Measurements from ENCODE around the gene GALNT17.

The GALNT17 gene

GRCh38 chr7:71404726-71405345 lies 272.9 kb downstream of the GALNT17 start:
- H3K27ac ChIP-seq, result no peak overlapping the region
- peaks cover 28% of the 10 kb centered on the region; the same call in 1 of the 2 replicates for H3K36me3 ChIP-seq (ENCODE audit: insufficient read depth, low read length)
- no peak overlapping the region for H3K4me3 ChIP-seq
- no peak overlapping the region for H3K9ac ChIP-seq (ENCODE audit: insufficient read length)
- peaks cover 5% of the 10 kb centered on the region; the same call in 1 of the 2 replicates for H3K9me3 ChIP-seq (ENCODE audit: low read depth, low read length)
- DNase-seq (ENCODE audit: low read depth, low spot score), result no peak
- TF ChIP-seq POLR2AphosphoS5 (IDR thresholded peaks at IDR 0.05; ENCODE audit: borderline replicate concordance, low read depth, low read length), result no peak
- TF ChIP-seq FOXP2 (optimal IDR thresholded peaks at IDR 0.05; ENCODE audit: control extremely low read depth, extremely low read length, insufficient read depth), result no peak
- no peak for TF ChIP-seq EZH2 (IDR thresholded peaks at IDR 0.05)

GRCh38 chr7:71408271-71408670 lies 276.3 kb downstream of the GALNT17 start:
- no peak overlapping the region for H3K9ac ChIP-seq (ENCODE audit: insufficient read length)
- H3K4me3 ChIP-seq, result no peak overlapping the region
- TF ChIP-seq FOXP2 (optimal IDR thresholded peaks at IDR 0.05; ENCODE audit: control extremely low read depth, extremely low read length, insufficient read depth), result no peak
- TF ChIP-seq EZH2 (IDR thresholded peaks at IDR 0.05), result no peak
- TF ChIP-seq POLR2AphosphoS5 (IDR thresholded peaks at IDR 0.05; ENCODE audit: borderline replicate concordance, low read depth, low read length), result no peak
- H3K36me3 ChIP-seq (ENCODE audit: insufficient read depth, low read length), result peaks cover 15% of the 10 kb centered on the region; the same call in 1 of the 2 replicates
- H3K27ac ChIP-seq, result no peak overlapping the region
- H3K9me3 ChIP-seq (ENCODE audit: low read depth, low read length), result peaks cover 5% of the 10 kb centered on the region; the same call in 1 of the 2 replicates
- DNase-seq (ENCODE audit: low read depth, low spot score), result no peak

- no peak for DNase-seq (ENCODE audit: low read depth, low spot score)
- Histone ChIP-seq H3K4me3 (no peak overlapping the region), H3K9me3 (ENCODE audit: low read depth, low read length) (peaks cover 5% of the 10 kb centered on the region; the same call in 1 of the 2 replicates), H3K36me3 (ENCODE audit: insufficient read depth, low read length) (peaks cover 3% of the 10 kb centered on the region; the same call in 1 of the 2 replicates), H3K9ac (ENCODE audit: insufficient read length) (no peak overlapping the region), H3K27ac (no peak overlapping the region)
- TF ChIP-seq POLR2AphosphoS5 (IDR thresholded peaks at IDR 0.05; ENCODE audit: borderline replicate concordance, low read depth, low read length) (no peak), EZH2 (IDR thresholded peaks at IDR 0.05) (no peak), FOXP2 (optimal IDR thresholded peaks at IDR 0.05; ENCODE audit: control extremely low read depth, extremely low read length, insufficient read depth) (no peak)
Observed at GRCh38 chr7:71409550-71410157, 277.7 kb downstream of the GALNT17 start.

GRCh38 chr7:71411475-71411874 lies 279.5 kb downstream of the GALNT17 start:
- no peak overlapping the region for H3K9ac ChIP-seq (ENCODE audit: insufficient read length)
- no peak overlapping the region for H3K4me3 ChIP-seq
- H3K9me3 ChIP-seq (ENCODE audit: low read depth, low read length), result peaks cover 5% of the 10 kb centered on the region; the same call in 1 of the 2 replicates
- H3K27ac ChIP-seq, result no peak overlapping the region
- H3K36me3 ChIP-seq (ENCODE audit: insufficient read depth, low read length), result peaks cover 12% of the 10 kb centered on the region; the same call in 1 of the 2 replicates
- DNase-seq (ENCODE audit: low read depth, low spot score), result no peak
- TF ChIP-seq FOXP2 (optimal IDR thresholded peaks at IDR 0.05; ENCODE audit: control extremely low read depth, extremely low read length, insufficient read depth) (no peak), EZH2 (IDR thresholded peaks at IDR 0.05) (no peak), POLR2AphosphoS5 (IDR thresholded peaks at IDR 0.05; ENCODE audit: borderline replicate concordance, low read depth, low read length) (no peak)

- Histone ChIP-seq H3K9me3 (ENCODE audit: low read depth, low read length) (peaks cover 1% of the 10 kb centered on the region; the same call in 1 of the 2 replicates), H3K27ac (no peak overlapping the region), H3K36me3 (ENCODE audit: insufficient read depth, low read length) (peaks cover 23% of the 10 kb centered on the region), H3K4me3 (no peak overlapping the region), H3K9ac (ENCODE audit: insufficient read length) (no peak overlapping the region)
- TF ChIP-seq POLR2AphosphoS5 (IDR thresholded peaks at IDR 0.05; ENCODE audit: borderline replicate concordance, low read depth, low read length) (no peak), EZH2 (IDR thresholded peaks at IDR 0.05) (no peak), FOXP2 (optimal IDR thresholded peaks at IDR 0.05; ENCODE audit: control extremely low read depth, extremely low read length, insufficient read depth) (no peak)
- peak; percentile 34 for DNase-seq (ENCODE audit: low read depth, low spot score)
Observed at GRCh38 chr7:71414490-71414889, 282.5 kb downstream of the GALNT17 start.

GRCh38 chr7:71419546-71420337 lies 287.8 kb downstream of the GALNT17 start:
- no peaks in the 10 kb centered on the region for H3K9me3 ChIP-seq (ENCODE audit: low read depth, low read length)
- H3K36me3 ChIP-seq (ENCODE audit: insufficient read depth, low read length), result peaks cover 41% of the 10 kb centered on the region
- TF ChIP-seq FOXP2 (optimal IDR thresholded peaks at IDR 0.05; ENCODE audit: control extremely low read depth, extremely low read length, insufficient read depth), result no peak
- TF ChIP-seq EZH2 (IDR thresholded peaks at IDR 0.05), result no peak
- TF ChIP-seq POLR2AphosphoS5 (IDR thresholded peaks at IDR 0.05; ENCODE audit: borderline replicate concordance, low read depth, low read length), result no peak
- no peak overlapping the region for H3K9ac ChIP-seq (ENCODE audit: insufficient read length)
- DNase-seq (ENCODE audit: low read depth, low spot score), result no peak
- no peak overlapping the region for H3K27ac ChIP-seq
- H3K4me3 ChIP-seq, result no peak overlapping the region

- no peak for DNase-seq (ENCODE audit: low read depth, low spot score)
- TF ChIP-seq EZH2 (IDR thresholded peaks at IDR 0.05) (no peak), POLR2AphosphoS5 (IDR thresholded peaks at IDR 0.05; ENCODE audit: borderline replicate concordance, low read depth, low read length) (no peak), FOXP2 (optimal IDR thresholded peaks at IDR 0.05; ENCODE audit: control extremely low read depth, extremely low read length, insufficient read depth) (no peak)
- Histone ChIP-seq H3K36me3 (ENCODE audit: insufficient read depth, low read length) (peaks cover 45% of the 10 kb centered on the region), H3K4me3 (no peak overlapping the region), H3K27ac (no peak overlapping the region), H3K9ac (ENCODE audit: insufficient read length) (no peak overlapping the region), H3K9me3 (ENCODE audit: low read depth, low read length) (no peaks in the 10 kb centered on the region)
Observed at GRCh38 chr7:71422104-71422503, 290.2 kb downstream of the GALNT17 start.
